CD1c-positive myeloid dendritic cell (primary cell): ENCODE measurements around the gene PSTPIP2.
A peak's percentile ranks its signal among the peaks of the same experiment; 100 is the strongest.
"Not testable (repeated sequence)": the region's sequence is repeated elsewhere in the genome, so short reads cannot be mapped to it uniquely, and the experiment has no call there.

Experiments used
- DNase-seq: peaks from one replicate; pipeline ENCODE4 v3.0.0-alpha.2; 2016; ENCODE audit errors: extremely low spot score

Gene PSTPIP2, protein sequence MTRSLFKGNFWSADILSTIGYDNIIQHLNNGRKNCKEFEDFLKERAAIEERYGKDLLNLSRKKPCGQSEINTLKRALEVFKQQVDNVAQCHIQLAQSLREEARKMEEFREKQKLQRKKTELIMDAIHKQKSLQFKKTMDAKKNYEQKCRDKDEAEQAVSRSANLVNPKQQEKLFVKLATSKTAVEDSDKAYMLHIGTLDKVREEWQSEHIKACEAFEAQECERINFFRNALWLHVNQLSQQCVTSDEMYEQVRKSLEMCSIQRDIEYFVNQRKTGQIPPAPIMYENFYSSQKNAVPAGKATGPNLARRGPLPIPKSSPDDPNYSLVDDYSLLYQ

DNA sequence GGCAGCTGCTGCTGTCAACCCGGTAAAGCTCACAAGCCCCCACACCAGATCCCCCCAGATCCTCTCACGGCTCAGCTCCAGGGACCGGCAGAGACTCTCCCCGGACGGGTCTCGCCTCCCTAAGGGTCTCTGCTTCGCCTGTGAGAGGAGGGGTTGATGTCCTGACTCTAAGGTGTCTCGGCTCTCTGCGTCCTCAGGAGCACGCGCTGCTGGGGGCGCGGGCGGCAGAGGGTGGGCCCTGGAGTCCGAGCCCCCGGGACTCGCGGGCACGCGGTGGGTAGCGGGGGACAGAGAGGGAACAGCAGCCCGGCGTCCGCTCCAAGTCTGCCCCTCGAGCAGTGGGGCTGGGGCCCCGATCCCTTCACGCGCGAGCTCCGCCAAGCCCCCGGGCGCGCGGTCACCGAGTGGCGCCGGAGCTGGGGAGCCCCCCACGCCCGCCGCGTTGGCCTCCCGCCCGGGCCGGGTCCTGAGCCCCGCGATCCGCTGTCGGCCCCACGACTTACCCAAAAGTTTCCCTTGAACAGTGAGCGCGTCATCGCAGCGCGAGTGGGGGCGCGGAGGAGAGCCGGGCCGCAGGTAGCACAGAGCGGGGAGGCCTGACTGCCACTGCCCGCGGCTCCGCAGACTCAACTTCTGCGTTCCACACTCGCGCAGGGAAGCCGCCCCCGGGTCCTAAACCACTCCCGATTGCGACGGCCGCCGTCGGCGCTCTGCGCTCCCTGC is at the start of gene PSTPIP2:
Gene PSTPIP2, minus strand, starts transcription at position 608 of the 723 bp plus-strand sequence. Its CDS starts 72 bp downstream, at position 536.
- peak; percentile 78 for DNase-seq

DNA sequence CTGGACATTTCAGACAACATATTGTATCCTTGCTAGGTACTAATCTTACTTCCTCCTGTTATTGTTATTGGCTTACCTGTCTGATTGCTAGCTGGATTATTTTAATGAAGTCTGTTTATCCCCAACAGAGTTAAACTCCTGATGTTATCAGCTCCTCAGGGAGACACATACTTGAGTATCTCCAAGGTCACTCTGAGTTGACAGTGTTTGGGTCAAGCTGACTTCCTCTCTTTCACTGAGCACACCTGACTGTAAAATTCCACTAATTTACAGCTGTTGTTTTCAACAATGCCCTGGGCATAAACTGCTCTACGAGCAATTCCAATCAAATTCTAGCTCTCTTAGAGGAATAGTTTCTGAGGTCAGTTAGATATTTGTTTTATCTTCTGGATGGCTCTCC is 41.7 kb upstream of the PSTPIP2 start:
- DNase-seq = no peak

DNA sequence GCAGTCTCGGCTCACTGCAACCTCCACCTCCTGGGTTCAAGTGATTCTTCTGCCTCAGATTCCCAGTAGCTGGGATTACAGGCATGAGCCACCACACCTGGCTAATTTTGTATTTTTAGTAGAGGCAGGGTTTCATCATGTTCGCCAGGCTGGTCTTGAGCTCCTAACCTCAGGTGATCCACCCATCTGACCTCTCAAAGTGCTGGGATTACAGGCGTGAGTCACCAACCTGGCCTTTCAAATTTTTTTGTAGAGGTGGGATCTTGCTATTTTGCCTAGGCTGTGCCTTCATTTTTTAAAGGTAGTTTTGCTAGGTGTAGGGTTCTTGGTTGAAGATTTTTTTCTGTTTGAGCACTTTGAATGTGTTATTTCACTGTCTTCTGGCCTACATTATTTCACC is 38.3 kb upstream of the PSTPIP2 start:
- no peak for DNase-seq

DNA sequence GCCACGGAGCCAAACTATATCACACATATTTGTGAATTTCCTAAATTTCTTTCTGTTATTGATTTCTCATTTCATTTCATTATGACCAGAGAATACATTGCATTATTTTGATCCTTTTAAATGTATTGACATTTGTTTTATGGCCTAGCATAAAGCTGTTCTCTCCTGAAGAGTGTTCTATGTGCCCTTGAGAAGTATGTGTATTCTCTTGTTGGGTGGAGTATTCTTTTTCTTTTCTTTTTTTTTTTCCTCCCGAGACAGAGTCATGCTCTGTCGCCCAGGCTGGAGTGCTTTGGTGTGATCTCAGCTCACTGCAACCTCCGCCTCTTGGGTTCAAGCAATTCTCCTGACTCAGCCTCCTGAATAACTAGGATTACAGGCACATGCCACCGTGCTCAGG is 37.3 kb upstream of the PSTPIP2 start:
- no peak for DNase-seq

DNA sequence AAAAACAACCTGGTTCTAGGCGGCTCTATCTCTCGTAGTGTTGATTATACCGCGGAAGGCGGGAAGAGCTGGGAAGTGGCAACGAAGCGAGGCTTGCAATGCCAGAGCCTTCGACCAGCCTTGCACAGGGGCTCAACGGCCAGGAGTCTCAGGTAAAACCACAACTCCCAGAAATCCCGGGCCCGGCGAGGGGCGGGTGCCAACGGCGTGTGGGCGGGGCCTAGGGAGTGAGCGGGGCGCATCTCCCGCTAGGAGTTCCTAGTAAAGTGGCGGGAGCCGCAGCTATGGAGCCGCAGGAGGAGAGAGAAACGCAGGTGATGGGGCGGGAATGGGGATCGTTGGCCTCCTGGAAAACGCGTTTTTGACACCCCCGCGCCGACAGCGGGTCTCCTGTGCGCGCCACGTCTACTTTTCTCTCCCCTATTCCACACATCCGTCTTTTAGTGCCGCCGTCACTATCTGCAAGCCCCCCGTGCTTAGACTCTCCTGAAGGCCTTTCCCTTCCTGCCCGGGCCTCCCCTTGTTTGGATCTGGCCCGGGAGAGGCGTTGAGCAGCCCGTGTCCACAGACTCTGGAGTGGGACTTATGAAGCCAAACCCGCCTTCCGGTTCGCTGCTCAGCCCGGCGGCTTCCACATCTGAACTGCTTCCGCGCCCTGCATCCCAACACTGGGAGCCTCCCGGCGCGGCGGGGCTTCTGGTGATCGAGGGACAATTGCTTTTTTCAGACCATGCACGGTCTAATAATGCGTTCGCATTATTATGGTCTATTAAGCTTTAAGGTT is 32.3 kb upstream of the PSTPIP2 start, which contains the start of gene HAUS1:
Gene HAUS1, plus strand, starts transcription at position 258 of the 784 bp plus-strand sequence. Its CDS starts 27 bp downstream, at position 285.
- peak; percentile 85 for DNase-seq

DNA sequence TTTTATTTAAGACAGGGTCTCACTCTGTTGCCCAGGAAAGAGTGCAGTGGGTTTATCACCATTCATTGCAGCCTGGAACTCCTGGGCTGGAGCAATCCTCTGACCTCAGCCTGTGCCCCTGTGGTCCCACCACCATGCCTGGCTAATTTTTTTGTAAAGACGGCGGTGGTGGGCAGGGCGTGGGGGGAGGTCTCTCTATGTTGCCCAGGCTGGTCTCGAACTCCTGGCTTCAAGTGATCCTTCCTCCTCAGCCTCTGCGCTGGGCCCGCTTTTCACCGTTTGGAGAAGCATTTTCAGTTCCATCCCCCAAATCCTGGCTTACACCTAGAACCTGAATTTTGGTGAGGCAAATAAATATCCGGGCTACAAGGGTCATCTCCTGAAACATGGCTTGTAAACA is 27.4 kb upstream of the PSTPIP2 start:
- no peak for DNase-seq

DNA sequence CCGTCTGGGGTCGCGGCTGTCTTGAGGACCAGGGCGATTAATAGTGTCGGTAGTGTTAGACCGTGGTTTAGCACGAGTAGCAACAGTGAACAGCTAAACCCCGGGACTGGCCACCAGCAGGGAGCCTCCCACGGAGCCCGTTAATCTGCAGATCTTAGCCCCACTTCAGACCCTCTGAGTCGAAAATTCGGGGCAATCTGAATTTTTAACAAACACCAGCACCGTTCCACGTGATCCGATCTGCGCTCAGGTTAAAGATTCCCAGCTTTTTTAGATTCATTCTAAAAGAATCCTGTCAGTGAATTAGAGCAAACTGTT is 26.5 kb upstream of the PSTPIP2 start:
- no peak for DNase-seq

DNA sequence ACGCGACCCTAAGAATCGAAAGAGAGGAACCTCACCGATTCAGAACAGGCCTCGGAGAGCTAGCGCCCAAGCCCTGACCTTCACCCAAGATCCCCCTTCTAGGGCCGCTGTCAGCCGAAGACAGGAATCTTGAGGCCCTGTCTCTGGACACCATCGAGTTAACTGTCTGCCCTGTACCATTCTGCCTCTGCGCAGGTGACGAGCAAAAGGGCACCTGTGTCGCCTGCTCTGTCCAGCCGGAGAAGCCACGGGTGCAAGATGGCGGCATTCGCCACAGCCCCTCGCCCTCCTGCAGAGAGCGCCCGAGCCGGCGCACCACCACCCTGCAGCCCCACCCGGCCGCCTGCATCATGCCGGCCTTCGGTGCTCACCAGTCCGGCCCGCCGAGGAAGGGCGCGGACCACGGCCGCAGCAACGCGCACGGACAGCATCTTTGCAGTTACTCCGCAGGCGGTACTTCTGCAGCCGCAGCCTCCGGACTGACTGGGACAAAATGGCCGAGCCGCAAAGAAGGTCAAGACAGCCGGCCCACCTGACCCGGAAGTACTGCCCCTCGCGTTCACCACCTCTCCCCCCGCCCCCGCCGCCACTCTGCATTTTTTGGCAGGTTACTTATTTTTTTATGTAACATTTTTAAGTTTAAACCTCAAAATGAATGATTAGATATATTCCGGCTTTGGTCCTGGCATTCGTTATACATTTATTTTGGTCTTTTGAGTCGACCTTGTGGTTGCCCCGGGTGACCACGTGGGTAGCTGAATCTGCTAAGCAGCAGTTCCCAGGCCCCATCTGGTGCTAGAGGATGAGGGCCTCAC is 25.9 kb upstream of the PSTPIP2 start, which contains the start of gene ATP5F1A:
Gene ATP5F1A, minus strand, starts transcription at position 496 of the 815 bp plus-strand sequence. Its CDS starts 65 bp downstream, at position 431.
- DNase-seq = peak; percentile 90

DNA sequence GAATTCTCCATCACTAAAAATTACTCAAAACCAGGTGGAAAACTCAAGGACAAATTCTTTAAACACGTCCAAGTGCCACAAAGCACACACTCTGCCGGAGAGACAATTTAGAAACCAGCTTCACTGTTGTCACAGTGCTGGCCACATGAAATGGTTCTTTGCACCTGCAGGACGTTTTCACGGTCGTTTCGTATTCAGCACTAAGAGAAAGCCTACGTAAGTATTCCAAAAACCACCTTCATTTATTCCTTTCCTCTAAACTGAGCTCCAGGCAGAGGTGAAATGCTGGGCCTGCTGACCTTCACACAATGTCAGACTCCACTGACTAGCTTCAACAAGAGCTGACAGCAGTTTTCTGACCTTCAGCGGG is 25.4 kb upstream of the PSTPIP2 start:
- DNase-seq = no peak

DNA sequence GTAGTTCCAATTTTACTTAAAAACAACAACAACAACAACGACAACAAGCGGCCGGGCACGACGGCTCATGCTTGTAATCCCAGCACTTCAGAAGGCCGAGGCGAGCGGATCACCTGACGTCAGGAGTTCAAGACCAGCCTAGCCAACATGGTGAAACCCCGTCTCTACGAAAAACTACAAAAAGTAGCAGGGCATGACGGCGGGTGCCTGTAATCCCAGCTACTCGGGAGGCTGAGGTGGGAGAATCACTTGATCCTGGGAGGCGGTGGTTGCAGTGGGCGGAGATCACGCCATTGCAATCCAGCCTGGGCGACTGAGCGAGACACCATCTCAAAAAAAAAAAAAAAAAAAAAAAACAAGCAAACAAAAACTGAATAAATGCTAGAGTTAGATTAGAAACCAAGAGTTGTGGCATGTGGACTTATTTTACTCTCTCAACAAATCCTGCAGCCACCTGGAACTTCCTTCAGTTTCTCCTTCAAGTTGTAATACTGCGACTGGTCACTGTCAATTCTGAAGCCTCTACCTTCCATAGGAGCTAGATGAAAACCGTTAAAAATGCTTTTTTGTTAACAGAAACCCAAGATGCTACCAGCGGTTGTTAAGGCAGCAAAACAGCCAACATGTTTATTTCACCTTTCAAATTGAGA is 24.7 kb upstream of the PSTPIP2 start:
- peak; percentile 11 for DNase-seq

DNA sequence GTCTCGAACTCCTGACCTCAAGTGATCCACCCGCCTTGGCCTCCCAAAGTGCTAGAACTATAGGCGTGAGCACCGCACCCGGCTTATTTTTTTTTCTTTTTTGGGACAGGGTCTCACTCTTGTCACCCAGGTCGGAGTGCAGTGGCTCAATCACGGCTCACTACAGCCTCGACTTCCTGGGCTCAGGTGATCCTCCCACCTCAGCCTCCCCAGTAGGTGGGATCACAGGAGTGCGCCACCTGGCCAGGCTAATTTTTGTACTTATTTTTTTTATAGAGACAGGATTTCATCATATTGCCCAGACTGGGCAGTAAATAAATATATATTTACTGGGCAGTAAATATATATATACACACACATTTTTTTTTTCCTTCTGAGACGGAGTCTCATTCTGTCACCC is 23.5 kb upstream of the PSTPIP2 start:
- no peak for DNase-seq

DNA sequence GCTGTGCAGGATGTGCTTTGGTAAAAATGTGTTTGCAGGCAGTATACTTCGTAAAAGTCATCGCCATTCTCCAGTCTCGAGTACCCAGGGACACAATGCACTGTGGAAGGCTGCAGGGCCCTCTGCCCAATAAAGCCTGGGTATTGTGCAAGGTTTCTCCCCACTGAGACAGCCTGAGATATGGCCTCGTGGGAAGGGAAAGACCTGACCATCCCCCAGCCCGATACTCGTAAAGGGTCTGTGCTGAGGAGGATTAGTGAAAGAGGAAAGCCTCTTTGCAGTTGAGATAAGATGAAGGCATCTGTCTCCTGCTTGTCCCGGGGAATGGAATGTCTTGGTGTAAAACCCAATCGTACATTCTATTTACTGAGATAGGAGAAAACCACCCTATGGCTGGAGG is 16.4 kb upstream of the PSTPIP2 start:
- not testable (repeated sequence) for DNase-seq

DNA sequence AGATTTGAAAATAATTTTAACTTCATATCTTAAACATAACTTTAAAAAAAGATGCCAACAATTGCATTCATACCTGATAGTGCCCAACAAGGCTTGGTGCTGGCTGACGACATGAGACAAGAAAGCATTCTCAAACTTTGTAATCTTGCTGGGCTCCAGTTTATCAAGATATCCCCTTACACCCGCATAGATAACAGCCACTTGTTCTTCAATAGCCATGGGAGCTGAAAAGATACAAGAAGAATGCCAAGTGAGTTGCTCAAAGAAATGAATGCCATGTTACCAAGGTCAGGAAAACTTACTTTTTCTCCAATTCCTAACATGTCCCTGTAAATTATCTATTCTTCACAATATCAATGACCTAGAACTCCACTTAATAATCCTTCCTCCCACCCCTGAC is 12.4 kb upstream of the PSTPIP2 start:
- no peak for DNase-seq

DNA sequence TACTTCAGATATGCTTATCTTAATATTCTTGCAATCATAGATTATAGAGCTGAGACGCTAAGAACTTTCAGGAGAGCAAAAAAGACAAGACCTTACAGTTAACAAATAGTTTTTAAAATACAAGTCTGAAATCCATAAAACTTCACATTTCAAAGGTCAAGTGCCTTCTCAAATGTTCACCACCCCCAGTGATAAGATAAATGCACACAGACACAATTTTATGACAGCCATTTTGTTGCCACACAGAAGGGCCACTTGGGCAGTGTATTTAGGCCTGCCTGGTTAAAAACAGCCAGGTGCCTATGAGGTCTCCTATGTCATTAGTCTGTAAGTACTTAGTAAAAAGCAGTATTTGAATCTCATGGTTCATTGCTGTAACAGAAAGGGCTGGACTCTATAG is 8.1 kb upstream of the PSTPIP2 start:
- DNase-seq = no peak

DNA sequence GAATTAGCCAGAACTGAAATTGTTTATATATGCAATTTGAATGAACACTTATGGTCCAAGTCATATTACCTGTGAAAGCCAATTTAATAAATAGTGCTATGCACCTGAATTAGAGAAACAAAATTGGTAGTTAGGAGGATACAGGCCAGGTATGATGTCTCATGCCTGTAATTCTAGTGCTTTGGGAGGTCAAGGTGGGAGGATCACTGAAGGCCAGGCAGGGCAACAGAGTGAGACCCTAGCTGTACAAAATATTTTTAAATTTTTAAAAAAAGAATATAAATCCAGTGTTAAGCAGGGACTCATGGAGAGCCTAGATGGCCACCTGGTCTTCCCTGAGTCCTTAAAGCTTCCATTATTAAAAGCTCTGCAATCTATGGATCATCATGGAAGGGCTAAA is 7.3 kb upstream of the PSTPIP2 start:
- DNase-seq = no peak

DNA sequence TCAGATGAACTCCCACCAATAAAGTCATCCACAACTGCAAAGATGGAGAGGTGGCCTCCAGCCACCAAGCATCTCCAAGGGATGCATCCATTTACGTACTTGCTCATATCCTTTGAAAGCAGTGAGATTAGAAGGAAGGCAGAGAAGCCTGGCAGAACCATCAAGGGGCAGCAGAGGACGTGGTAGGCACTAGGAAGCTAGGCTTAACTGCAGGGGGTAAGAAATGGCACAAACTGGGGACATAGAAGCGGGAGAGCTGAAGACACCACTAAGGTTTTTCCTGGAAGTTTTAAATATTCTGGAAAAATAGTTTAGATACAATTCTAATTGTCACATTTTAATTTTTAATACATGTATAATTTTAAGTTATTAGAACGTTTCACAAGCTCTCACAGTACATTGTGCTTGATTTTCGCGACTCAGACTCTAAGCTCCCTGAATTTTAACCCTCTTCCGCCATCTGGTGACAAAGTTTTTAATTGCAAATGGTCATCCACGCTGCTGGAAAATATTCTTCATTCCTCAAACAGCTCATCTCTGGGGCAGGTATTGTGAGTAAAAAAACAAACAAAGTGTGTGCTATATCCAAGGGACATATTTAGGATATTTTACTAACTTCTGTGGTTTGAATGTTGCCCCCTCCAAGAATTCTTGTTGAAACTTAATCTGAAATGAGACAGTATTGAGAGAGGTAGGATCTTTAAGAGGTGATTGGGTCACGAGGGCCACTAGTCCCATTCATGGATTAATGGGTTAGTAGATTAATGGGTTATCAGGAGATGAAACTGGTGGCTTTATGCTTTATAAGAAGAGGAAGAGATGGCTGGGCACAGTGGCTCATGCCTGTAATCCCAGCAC is 1.6 kb upstream of the PSTPIP2 start:
- peak; percentile 86 for DNase-seq

DNA sequence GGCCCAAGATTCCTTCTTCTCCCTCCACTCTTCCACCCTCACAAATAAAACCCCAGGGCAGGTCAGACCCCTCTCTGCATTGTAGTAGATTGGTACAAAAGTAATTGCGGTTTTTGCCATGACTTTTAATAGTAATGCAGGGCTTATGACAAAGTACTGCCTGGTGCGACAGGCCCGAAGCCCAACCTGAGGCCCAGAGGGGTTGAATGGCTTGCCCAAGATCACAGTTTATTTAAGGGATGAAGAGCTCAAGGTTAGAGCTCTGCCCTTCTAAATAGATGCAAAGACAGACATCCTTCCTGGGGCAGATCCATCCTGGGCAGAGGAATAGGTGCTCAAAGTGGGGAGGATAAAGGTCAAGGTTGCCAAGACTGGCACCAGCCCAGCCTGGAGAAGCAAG is 899 bp upstream of the PSTPIP2 start:
- DNase-seq = no peak

DNA sequence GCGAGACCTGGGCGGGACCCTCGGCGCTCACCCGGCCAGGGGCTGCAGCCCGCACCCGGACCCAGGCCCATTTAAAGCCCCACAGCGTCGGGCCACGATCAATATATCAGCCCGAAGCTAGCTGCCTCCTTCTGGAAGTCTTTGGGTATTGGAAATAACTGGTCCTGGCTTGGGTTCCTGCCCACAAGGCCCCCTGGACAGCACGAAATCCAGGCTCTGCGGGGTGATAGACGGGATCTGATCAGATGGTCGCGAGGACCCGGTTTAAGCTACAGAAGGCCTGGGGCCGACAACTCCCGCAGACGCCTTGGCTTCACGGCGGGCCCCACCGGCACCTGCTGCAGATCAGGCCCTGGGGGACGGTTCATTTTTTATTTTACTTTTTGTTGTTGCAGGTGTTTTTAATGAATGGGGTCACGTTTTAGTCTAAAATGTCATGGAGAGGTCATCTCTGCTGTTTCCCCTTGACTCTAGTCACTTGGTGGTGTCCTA is 362 bp upstream of the PSTPIP2 start:
- no peak for DNase-seq

DNA sequence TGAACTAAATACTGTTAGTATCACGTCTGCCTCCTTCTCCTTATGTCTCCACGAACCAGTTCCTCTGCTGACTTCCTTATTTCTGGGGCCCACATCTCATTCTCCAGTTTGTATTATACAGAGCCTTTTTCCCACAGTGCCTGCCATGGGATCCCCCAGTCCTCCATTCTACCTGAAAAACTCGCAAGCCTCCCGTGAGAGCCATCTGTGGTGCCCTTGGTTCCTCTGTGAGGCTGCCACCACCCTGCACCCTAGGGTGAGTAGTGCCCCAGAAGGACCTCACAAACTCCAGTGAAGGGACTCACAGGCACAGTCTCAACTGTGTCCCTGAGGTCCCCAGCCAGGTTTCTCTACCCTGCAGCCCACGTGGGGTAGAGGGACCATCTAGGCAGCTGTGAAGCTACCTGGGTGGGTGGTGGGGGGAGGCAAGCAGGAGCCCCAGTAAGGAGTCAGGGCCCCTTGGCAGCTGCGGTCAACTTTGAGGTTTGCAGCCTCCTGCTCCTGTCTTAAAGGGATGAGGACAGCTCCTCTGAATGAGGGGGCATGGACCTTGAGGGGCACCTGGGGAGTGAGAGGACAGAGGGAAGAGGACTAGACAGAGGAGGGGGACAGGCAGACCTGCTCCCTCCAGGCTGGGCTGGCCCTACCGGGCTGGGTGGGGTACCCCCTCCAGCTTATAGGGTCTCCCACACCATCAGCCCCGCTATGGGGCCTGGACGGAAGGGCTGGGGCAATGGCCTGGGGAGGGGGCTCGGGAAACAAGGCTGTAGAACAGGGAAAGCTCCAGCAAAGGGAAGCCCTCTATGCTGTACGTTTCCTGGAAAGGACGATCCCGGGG is 1.0 kb downstream of the PSTPIP2 start:
- DNase-seq = peak; percentile 73
